ENCODE results near the gene ENO3. TPM values are rescaled to one million over a fixed set of nuclear protein-coding genes. Genes with fewer than 3 reads are reported as not detected.

Gene ENO3
- total RNA-seq, 1 donor, result 2.6 TPM

GRCh38 chr17:4940555-4941318 lies 10.2 kb upstream of the ENO3 start:
- peak overlapping the region; percentile 96 for H3K4me3 ChIP-seq (ENCODE audit: low read depth, low read length)
- no peak for TF ChIP-seq CTCF (IDR thresholded peaks at IDR 0.05; ENCODE audit: insufficient read depth, low read depth, low read length)
- DNase-seq (ENCODE audit: low read depth), result no peak

GRCh38 chr17:4941319-4941610 lies 9.7 kb upstream of the ENO3 start:
- TF ChIP-seq CTCF (IDR thresholded peaks at IDR 0.05; ENCODE audit: insufficient read depth, low read depth, low read length), result no peak
- peak overlapping the region; percentile 96 for H3K4me3 ChIP-seq (ENCODE audit: low read depth, low read length)
- no peak for DNase-seq (ENCODE audit: low read depth)

- TF ChIP-seq CTCF (IDR thresholded peaks at IDR 0.05; ENCODE audit: insufficient read depth, low read depth, low read length), result no peak
- DNase-seq (ENCODE audit: low read depth), result no peak
- no peak overlapping the region for H3K4me3 ChIP-seq (ENCODE audit: low read depth, low read length)
Observed at GRCh38 chr17:4942760-4943508, 8.0 kb upstream of the ENO3 start.

- DNase-seq (ENCODE audit: low read depth), result no peak
- H3K4me3 ChIP-seq (ENCODE audit: low read depth, low read length), result no peak overlapping the region
- no peak for TF ChIP-seq CTCF (IDR thresholded peaks at IDR 0.05; ENCODE audit: insufficient read depth, low read depth, low read length)
Observed at GRCh38 chr17:4944163-4944553, 6.8 kb upstream of the ENO3 start.

- H3K4me3 ChIP-seq (ENCODE audit: low read depth, low read length), result peak overlapping the region; percentile 27
- no peak for DNase-seq (ENCODE audit: low read depth)
- TF ChIP-seq CTCF (IDR thresholded peaks at IDR 0.05; ENCODE audit: insufficient read depth, low read depth, low read length), result no peak
Observed at GRCh38 chr17:4944554-4945175, 6.3 kb upstream of the ENO3 start.

- TF ChIP-seq CTCF (IDR thresholded peaks at IDR 0.05; ENCODE audit: insufficient read depth, low read depth, low read length), result no peak
- peak; percentile 89 for DNase-seq (ENCODE audit: low read depth)
- H3K4me3 ChIP-seq (ENCODE audit: low read depth, low read length), result peak overlapping the region; percentile 98
Observed at GRCh38 chr17:4945176-4945943, 5.6 kb upstream of the ENO3 start.

Data from fibroblast of villous mesenchyme (primary cell).